HG02623 (cell line): ENCODE results near the gene ATE1.
"Not testable (repeated sequence)": the region's sequence is repeated elsewhere in the genome, so short reads cannot be mapped to it uniquely, and the experiment has no call there.

Experiments used
- ATAC-seq: cut with Tn5 transposase; IDR thresholded peaks from one replicate; pipeline ENCODE4 v1.9.1; 2021; ENCODE audit warnings: moderate library complexity; ENCODE audit not compliant: unreplicated experiment

The ATE1 gene

DNA sequence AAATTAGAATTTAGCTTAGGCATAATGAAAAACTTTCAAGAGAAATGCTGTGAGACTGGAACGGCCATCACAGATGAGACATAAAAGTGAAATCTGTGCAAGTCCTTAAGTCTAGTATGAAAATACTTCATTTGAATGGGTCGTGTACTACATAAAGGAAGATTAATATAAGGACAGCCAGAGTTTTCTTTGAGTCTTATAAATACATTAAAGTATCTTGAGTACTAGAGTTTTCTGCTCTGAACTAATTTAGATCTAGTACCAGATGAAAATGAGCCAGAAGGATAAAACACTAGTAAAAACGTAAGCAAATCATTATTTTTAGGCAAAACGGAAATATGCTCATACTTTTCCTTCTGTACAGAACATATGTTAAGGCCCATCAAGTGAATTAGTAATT is 93.1 kb downstream of the ATE1 start:
- ATAC-seq: no peak

DNA sequence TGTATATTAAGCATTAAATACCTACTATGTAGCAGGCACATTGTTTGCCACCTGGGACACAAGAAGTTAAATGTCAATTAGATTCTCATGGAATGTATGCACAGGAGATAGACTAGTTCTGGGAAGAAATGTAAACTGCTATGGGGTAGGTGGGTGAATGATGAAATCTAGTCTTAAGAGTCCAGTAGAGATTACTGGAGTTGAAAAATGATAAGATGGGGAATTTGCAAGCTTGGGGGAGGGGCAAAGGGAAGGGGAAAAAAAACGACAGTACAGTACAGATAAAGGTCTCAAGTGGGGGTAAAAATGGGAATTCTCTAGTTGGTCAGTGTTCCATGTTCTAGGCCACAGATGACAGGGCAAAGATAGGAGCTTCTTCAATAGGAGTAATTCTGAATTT is 94.4 kb downstream of the ATE1 start:
- no peak for ATAC-seq

DNA sequence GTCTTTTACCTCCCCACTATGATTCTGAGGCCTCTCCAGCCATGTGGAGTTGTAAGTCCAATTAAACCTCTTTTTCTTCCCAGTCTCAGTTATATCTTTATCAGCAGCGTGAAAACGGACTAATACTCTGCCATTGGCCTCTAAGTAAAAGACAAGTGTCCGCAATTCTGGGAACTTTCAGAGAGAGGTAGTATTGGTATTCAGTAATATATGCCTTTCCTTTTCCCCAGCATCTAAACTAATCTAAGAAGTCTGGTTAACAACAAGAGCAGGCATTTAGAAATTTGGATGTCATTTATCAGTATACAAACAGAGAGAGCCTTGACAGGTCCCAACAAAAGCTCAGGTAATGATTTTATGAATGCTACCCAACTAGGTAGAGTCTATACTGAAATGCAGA is 95.2 kb downstream of the ATE1 start:
- ATAC-seq: no peak

DNA sequence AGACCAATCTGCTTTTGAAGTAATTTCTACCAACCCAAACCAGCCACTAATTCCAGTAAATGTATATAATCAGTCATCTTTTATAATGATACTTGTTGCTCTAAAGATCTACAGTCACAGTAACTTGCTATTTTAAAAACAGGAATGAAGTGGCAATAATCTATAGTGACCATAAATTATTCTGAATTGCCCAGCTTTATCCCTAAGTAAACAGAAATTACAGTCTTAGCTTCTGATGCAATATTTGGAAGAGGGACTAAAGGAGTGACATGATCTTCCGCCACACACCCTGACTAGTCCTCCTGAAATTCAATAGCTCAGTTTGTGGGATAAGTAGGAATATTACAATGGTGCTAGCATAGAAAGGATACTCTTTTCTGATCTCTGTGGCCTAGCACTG is 96.1 kb downstream of the ATE1 start:
- ATAC-seq: no peak

DNA sequence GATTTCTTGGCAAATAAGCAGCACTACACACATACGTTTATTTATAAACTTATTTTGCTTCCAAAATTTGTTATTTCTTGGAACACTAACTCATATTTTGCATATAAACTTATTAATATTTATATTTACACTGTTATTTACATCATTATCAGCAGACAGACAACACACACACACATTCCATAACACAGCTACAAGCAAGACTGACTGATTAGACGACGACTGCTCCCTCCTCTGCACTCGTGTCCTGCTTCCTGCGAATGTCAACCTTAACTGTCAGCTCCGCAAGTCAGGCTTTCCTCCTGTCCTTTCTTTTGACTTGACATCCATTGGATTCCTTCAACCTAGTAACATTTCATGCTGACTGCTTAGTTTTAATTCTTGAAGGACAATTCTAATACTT is 96.6 kb downstream of the ATE1 start:
- ATAC-seq: no peak

DNA sequence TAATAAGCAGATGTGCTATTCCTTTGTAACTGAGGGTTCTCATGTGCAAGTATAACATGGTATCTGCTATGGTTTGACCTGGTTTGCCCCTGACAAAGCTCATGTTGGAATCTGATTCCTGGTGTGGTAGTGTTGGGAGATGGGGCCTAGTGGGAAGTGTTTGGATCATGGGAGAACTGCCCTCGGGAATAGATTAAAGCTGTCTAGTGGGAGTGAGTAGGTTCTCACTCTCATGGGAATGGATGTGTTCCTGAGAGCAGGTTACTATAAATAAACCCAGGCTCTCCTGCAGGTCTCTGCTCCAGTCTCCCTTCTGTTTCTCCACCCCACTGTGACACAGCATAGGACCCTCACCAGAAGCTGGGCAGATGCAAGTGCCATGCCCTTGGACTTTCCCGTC is 97.7 kb downstream of the ATE1 start:
- ATAC-seq: no peak

DNA sequence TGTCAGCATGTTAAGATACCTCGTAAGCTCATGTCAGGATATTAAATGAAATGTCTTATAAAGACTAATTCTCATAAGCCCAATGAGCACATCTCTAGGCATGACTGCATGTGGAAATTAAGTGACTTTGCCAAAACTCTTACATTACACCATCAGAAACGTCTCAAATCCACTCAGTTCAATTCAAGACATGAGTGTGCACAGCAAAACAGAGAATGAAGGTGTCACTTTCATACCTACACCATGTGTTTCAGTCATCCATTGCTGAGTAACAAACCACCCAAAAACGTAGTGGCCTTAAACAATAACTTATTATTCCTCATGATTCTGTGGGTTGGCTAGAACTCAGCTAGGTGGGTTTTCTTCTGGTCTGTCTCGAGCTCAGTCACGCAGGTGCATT is 99.8 kb downstream of the ATE1 start:
- no peak for ATAC-seq

DNA sequence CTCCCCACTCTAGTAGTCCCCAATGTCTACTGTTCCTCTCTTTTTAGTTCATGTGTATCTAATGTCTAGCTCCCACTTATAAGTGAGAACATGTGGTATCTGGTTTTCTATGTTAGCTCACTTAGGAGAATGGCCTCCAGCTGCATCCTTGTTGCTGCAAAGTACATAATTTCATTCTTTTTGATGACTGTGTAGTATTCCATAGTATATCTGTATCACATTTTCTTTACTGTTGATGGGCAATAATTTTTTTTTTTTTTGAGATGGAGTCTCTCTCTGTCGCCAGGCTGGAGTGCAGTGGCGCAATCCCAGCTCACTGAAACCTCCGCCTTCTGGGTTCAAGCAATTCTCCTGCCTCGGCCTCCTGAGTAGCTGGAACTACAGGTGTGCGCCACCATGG is 101.1 kb downstream of the ATE1 start:
- not testable (repeated sequence) for ATAC-seq

DNA sequence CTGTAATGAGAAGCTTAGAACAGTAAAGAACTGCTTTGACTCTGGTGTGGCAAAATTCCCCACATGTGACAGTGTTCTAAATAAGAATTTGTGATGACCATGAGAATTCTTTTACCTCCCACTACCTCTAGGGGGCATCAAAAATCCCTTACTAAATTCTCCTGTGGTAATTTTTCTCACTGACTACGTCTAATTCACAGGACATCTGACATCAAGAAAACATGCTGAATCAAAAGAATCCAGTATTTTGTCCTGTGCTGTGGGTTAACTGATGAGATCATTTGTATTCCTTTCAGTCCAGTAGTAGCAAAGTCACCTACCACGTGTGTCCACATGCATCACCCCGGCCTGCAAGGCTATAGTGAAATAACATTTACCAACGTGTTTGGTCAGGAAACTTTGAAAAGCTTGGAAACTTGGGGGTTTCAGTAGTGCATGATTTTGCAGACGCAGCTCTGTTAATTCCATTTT is 103.8 kb downstream of the ATE1 start:
- no peak for ATAC-seq

DNA sequence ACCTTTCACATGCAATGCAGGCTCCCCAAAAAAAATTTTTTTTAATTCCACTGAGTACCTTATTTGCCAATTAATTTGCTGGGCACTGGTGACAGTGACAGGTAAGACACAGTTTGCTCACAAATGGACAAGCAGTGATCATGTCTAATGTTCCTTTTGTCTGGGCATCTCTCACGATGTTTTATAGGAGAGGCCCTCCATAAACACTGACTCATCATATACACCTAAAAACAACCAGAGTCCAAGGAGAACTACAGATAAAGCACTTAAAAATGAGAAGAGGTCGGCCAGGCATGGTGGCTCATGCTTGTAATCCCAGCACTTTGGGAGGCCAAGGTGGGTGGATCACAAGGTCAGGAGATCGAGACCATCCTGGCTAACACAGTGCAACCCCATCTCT is 105.1 kb downstream of the ATE1 start:
- no peak for ATAC-seq

DNA sequence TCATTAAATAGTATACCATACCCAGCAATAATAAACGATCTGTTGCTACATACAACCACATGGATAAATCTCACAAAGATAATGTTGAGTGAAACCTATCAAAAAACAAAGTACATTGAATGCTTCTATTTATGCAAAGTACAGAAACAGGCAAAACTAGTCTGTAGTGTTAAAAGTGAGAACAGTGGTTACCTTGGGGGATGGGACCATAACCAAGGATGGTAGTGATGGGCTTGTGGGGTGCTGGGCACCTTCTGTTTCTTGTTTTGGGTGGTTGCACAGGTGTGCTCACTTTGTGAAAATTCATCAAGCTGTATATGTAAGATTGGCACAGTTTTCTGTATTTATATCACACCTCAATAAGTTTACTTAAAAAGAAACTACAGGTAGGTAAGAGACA is 105.7 kb downstream of the ATE1 start:
- no peak for ATAC-seq

DNA sequence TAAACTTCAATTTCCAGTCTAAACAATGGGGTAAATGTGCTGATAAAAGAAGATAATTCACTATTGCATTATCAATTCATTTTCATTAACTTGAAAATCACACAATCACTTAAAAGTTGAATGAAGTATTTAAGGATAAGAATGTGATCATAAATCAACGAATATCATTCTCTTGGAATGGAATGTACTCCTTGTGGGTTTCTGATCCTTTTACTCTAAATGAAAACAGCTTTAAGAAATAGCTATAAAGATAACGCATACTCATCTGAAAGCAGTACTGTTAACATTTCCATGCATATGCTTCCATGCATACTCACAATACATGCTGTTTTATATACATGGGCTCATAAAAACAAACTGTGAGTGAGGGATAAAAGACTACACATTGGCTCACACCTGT is 108.8 kb downstream of the ATE1 start:
- no peak for ATAC-seq

DNA sequence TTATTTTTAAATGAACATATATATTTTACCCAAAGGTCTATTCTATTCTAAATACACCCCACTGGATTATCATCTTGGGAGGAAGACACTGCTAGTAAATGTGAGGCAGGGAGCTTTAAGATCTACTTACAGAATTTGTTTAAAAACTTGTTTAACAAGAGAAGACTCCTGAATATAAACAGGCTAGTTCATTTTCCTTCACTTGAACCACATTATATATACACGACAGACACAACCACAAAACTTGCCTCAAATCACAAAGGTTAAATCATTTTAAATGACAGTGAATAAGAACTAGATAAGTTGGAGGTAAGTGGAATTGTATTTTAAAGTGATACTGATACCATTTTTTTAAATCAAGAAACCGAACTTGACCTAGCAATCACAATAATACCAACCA is 109.2 kb downstream of the ATE1 start:
- no peak for ATAC-seq

DNA sequence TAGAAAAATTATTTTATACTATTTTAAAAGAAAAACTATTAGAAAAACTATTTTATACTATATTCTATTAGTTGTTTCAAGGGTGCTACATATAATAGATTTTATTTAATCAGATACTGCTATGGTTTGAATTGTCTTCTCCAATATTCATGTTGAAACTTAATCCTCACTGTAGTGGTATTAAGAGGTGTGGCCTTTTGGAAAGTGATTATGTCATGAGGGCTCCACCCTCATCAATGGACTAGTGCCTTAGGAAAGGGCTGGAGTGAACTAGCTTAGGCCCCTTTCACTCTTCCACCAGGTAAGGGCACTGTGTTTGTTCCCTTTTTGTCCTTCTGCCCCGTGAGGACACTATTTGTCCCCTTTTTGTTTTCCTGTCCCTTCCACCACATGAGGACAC is 111.6 kb downstream of the ATE1 start:
- no peak for ATAC-seq

DNA sequence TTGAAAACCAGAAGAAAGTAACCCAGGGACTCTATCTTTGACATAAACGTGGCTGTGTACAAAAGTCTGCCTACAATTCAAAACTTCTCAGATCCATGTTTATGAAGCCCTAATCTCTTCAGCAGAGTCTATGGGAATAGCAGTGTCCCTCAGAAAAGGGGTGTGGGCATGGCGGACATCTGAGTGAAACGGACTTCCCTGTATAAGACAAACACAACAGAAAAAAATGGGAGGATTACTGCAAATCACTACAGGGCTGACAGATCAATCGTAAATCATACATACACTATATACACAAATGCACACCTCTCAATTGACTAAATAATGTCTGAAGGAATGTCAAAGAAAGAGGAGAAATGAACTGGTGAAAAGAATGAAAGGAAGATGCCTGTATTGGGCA is 114.0 kb downstream of the ATE1 start:
- no peak for ATAC-seq

DNA sequence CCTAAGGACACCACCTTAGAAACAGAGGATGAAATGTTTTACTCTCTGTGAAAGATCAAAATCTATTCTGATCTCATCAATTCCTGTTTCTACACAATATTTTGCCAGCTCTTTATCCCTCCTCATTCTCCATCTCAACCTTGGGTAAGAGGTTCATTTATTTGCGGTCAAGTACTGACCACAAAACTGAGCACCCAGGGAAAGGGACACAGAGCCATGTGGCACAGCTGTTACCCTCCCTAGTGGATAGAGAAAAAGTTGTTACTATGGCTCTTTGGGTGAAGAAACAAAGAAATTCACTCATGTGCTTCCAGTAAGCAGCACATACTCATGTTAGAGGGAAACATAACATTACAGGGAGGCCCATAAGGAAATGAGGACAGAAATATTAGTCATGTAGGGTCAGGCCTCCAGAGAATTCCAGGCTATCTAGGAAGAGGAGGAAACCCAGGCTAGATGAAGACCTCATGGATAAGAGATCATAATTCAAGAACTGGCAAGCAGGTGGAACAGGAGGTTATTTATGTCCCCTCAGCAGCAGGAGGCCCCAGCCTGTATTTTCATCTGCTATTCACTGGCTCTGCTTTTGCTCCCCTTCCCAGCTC is 114.5 kb downstream of the ATE1 start:
- no peak for ATAC-seq

DNA sequence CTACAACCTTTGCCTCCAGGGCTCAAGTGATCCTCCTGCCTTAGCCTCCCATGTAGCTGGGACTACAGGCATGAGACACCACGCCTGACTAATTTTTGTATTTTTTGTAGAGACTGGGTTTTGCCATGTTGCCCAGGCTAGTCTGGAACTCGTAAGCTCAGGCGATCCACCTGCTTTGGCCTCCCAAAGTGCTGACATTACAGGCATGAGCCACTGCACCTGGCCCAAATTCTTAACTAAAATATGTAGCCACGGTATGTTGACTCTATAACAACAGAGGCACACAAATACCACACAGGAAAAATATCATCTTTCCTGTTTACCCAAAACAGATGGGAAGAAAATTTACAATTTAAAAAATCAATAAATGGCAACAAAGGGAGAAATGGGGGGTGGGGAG is 115.8 kb downstream of the ATE1 start:
- no peak for ATAC-seq

DNA sequence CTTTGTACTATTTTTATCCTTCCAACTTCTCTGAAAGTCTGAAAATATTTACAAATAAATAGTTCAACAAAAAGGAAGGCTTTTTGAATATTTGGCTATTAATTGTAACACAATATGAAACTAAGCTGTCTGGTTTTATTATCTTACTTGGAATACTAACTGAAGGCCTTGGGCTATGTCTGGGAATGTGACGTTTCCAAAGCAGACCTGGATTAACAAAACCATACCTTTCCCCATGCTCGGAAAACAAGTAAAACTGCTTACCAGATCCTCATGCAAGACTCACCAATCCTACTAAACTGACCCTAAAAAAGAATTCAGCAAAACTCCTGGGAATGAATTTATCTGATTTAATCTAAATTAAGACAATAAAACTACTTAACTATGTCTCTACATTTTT is 116.4 kb downstream of the ATE1 start:
- no peak for ATAC-seq

DNA sequence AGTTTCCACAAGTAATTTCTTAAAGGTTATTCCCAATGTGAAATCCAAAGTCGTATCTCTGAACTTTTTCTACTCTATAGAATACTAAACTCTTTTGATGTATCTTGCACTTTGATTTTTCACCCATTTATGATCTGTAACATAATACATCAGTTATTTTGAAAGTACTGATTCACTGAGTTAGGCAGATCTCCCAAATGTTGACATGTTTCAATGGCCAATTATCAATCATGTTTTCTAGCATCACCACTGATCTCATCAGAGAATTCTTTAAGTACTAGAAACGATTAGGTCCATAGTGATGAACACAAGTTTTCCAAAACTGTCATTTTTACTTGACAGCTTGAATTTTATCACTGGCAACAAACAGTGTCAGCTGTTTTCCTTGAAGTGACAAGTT is 119.0 kb downstream of the ATE1 start:
- ATAC-seq: no peak

DNA sequence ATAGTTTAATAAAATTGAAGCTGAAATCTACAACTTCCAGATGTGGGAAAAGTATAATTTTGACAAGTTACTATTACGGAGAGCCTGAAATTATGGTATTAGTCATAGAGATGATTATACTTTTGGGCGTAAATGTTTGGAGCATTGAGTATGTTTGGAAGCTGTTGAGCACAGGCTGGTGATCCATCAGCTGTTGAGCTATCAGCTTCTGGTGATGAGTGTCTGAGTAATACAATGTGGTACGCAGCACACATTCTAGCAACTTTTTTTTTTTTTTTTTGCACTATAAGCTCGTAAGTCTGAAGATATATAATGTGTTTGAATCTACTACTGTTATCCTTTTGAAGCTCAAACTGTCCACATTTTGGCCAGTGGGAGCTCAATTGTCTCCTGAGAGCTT is 123.4 kb downstream of the ATE1 start:
- no peak for ATAC-seq

DNA sequence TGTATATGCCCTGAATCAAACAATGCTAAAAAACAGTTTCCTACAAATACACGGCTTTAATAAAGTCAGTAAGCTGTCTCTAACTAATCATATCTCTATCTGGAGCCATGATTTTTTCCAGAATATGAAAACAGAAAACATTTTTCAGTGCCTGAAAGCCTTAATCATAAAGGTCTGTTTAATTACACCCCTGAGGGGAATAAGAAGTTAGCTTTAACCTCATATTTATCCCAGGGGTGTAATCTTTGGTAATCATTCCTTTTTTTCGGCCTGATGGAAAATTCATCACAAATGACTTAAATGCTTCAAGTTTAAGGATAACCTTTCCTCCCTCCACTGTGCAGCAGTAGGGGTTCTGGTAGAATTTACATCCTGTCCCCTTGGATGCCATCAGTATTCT is 124.2 kb downstream of the ATE1 start:
- ATAC-seq: no peak

DNA sequence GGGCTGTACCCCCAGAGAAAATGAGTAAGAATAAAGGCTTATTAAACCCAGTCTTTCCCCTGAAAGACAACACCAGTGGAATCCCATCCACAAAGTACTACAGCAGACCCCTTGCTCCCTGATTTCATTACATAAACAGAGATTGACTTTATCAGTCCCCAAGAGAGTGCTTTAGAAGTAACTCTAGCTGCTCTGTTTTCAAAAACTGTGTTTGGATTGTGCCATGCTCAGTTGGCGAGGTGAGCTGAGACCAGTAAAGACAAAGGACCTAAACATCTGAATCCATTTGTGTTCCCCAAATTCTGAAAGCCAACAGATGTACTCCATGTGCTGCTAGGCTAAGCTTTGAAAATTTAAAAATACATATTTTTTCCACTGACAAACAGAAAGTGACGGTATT is 127.0 kb downstream of the ATE1 start:
- no peak for ATAC-seq

DNA sequence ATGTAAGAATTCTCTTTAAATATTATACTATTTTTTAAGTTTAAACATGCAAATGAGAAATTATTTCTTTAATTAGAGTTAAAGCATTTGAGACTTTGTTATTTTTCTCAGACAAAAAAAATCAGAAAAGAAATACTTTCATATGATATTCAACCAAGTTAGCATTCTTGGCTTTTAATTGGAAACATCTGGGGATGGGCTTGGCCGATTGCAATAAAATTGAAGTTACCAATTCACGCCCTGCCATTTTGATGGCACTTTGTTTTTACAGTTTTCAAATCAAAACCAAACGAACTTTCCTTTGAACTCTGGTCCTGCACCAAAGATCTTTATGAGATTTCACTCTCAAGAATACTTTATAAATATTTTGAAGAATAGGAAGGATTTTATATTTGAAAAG is 127.7 kb downstream of the ATE1 start:
- ATAC-seq: no peak

DNA sequence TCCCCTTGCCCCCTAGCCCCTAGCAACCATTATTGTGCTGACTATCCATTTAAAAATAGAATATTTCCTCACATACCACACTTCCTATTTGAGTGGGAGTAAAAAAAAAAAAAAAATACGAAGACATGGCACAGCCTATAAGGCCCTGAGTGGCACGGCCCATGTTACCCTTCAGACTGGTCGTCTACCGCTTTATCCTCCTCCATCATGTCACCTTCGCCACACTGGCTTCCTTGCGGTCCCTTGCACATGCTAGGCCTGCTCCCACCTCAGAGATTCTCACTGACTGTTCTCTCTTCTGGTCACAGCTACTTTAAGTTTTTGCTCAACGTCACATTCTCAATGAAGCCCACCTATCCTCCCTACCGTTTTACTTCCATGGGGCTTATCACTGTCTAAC is 130.3 kb downstream of the ATE1 start:
- ATAC-seq: no peak
